Stimulated activated CD8-positive, alpha-beta memory T cell treated with anti-CD3 and anti-CD28 coated beads, Interleukin-2, amount 100 ng/mL, for 48 hours (primary cell): ENCODE results near the gene KIAA0930.

ENCODE experiments used
- DNase-seq, 2 donors: peaks; one replicate each; pipeline ENCODE4 v3.0.0-alpha.2; 2020; ENCODE audit warnings: low read depth in 2 of 2

The KIAA0930 gene

GRCh38 chr22:45216133-45217003 lies 24.3 kb downstream of the KIAA0930 start:
- no peak for DNase-seq

GRCh38 chr22:45212992-45213751 lies 27.5 kb downstream of the KIAA0930 start:
- DNase-seq, result no peak

- DNase-seq, result no peak
These were observed 28.4 kb downstream of the KIAA0930 start for GRCh38 chr22:45212306-45212709.

- no peak for DNase-seq
These were observed 28.8 kb downstream of the KIAA0930 start for GRCh38 chr22:45211848-45212247.

- no peak for DNase-seq
These were observed 29.3 kb downstream of the KIAA0930 start for GRCh38 chr22:45211435-45211834.

GRCh38 chr22:45210991-45211390 lies 29.7 kb downstream of the KIAA0930 start:
- DNase-seq, result no peak

GRCh38 chr22:45210577-45210976 lies 30.1 kb downstream of the KIAA0930 start:
- no peak for DNase-seq

GRCh38 chr22:45210174-45210573 lies 30.5 kb downstream of the KIAA0930 start:
- no peak for DNase-seq

GRCh38 chr22:45208993-45209838 lies 31.5 kb downstream of the KIAA0930 start:
- DNase-seq, result peak; percentile 16 to 34

GRCh38 chr22:45208696-45208992 lies 32.0 kb downstream of the KIAA0930 start:
- no peak for DNase-seq

- DNase-seq, result no peak
These were observed 32.6 kb downstream of the KIAA0930 start for GRCh38 chr22:45207981-45208664.

- DNase-seq, result no peak
These were observed 33.2 kb downstream of the KIAA0930 start for GRCh38 chr22:45207533-45207932.

GRCh38 chr22:45206233-45206632 lies 34.5 kb downstream of the KIAA0930 start:
- no peak for DNase-seq

- no peak for DNase-seq
These were observed 35.3 kb downstream of the KIAA0930 start for GRCh38 chr22:45205276-45205925.

GRCh38 chr22:45204819-45205218 lies 35.9 kb downstream of the KIAA0930 start:
- no peak for DNase-seq

GRCh38 chr22:45204241-45204640 lies 36.5 kb downstream of the KIAA0930 start:
- no peak for DNase-seq

GRCh38 chr22:45203150-45203951 lies 37.3 kb downstream of the KIAA0930 start:
- DNase-seq, result no peak

- no peak for DNase-seq
These were observed 38.2 kb downstream of the KIAA0930 start for GRCh38 chr22:45202333-45203149.

GRCh38 chr22:45201678-45202332 lies 38.9 kb downstream of the KIAA0930 start:
- no peak for DNase-seq
